Measurements from ENCODE around the gene GDI2. TPM values are rescaled to one million over a fixed set of nuclear protein-coding genes. Genes with fewer than 3 reads are reported as not detected.

Gene GDI2
- total and polyA plus RNA-seq, 12 donors = 45.3 to 412 (median 222) TPM

- TF ChIP-seq POLR2A (IDR thresholded peaks at IDR 0.05) = no peak
- TF ChIP-seq CTCF (IDR thresholded peaks at IDR 0.05) = no peak
- 86 to 89% (median 87%) methylated on average over 8 to 13 of the region's 13 CpGs for WGBS, 4 donors
- no peak overlapping the region for H3K27ac ChIP-seq
- H3K4me1 ChIP-seq (replicated peaks in 1 of 2) = no peaks in the 10 kb centered on the region
- intact Hi-C loops (cut with DNase I) = no loop called here
- no peak for DNase-seq
- H3K4me3 ChIP-seq = no peak overlapping the region
- H3K9me3 ChIP-seq (replicated peaks in 1 of 3) = no peaks in the 10 kb centered on the region
- no peaks in the 10 kb centered on the region for H3K27me3 ChIP-seq
- no peaks in the 10 kb centered on the region for H3K36me3 ChIP-seq (replicated peaks in 1 of 2)
These were observed 19.7 kb upstream of the GDI2 start for GRCh38 chr10:5832946-5833345.

GRCh38 chr10:5831446-5831782, 18.2 kb upstream of the GDI2 start:
- TF ChIP-seq POLR2A (IDR thresholded peaks at IDR 0.05) (no peak), CTCF (IDR thresholded peaks at IDR 0.05) (no peak)
- no peak overlapping the region for H3K27ac ChIP-seq
- intact Hi-C loops (cut with DNase I) = no loop called here
- no peaks in the 10 kb centered on the region for H3K4me1 ChIP-seq (replicated peaks in 1 of 2)
- DNase-seq = no peak
- H3K27me3 ChIP-seq = no peaks in the 10 kb centered on the region
- no peak overlapping the region for H3K4me3 ChIP-seq
- no peaks in the 10 kb centered on the region for H3K9me3 ChIP-seq (replicated peaks in 1 of 3)
- WGBS, 4 donors = 87 to 93% (median 89%) methylated on average over 7 to 8 of the region's 8 CpGs
- H3K36me3 ChIP-seq (replicated peaks in 1 of 2) = no peaks in the 10 kb centered on the region

- no peak overlapping the region for H3K27ac ChIP-seq
- H3K36me3 ChIP-seq (replicated peaks in 1 of 2) = no peaks in the 10 kb centered on the region
- no peaks in the 10 kb centered on the region for H3K4me1 ChIP-seq (replicated peaks in 1 of 2)
- DNase-seq = no peak
- no peaks in the 10 kb centered on the region for H3K27me3 ChIP-seq
- TF ChIP-seq POLR2A (IDR thresholded peaks at IDR 0.05) (no peak), CTCF (IDR thresholded peaks at IDR 0.05) (no peak)
- intact Hi-C loops (cut with DNase I) = no loop called here
- 78 to 82% (median 81%) methylated on average over 12 to 14 of the region's 14 CpGs for WGBS, 4 donors
- H3K4me3 ChIP-seq = no peak overlapping the region
- H3K9me3 ChIP-seq (replicated peaks in 1 of 3) = no peaks in the 10 kb centered on the region
These were observed 17.6 kb upstream of the GDI2 start for GRCh38 chr10:5830629-5831445.

- H3K27ac ChIP-seq = no peak overlapping the region
- intact Hi-C loops (cut with DNase I) = loop anchor here in 1 of 2 donors (10.0 kb wide), 1 partner anchor 46 kb away; no protein-coding TSS in a partner anchor
- no peaks in the 10 kb centered on the region for H3K36me3 ChIP-seq (replicated peaks in 1 of 2)
- no peak overlapping the region for H3K4me3 ChIP-seq
- H3K9me3 ChIP-seq (replicated peaks in 1 of 3) = no peaks in the 10 kb centered on the region
- H3K4me1 ChIP-seq (replicated peaks in 1 of 2) = no peaks in the 10 kb centered on the region
- no peak for DNase-seq
- WGBS, 4 donors = 83 to 93% (median 88%) methylated on average over 9 of the region's 9 CpGs
- H3K27me3 ChIP-seq = no peaks in the 10 kb centered on the region
- TF ChIP-seq CTCF (IDR thresholded peaks at IDR 0.05) (no peak), POLR2A (IDR thresholded peaks at IDR 0.05) (no peak)
These were observed 16.0 kb upstream of the GDI2 start for GRCh38 chr10:5829267-5829666.

Measured in adrenal gland (tissue), 12 donors.